Right lobe of liver (tissue), 4 donors: Measurements from ENCODE around the gene BSPRY.

Experiments used
- POLR2A ChIP-seq: fragments of 450-650 bp; IDR thresholded peaks from one replicate; pipeline ENCODE4 v1.6.1; 2017; ENCODE audit warnings: antibody characterized with exemption, mild to moderate bottlenecking
- TF ChIP-seq, protein P1 (sequence below), 4 donors: fragments of 200-600 bp in 3 of 4; fragments of 450-650 bp in 1 of 4; IDR thresholded peaks; one replicate each; pipeline versions ENCODE4 v1.5.1 to v1.8.0; 2016 to 2022; ENCODE audit warnings: antibody characterized with exemption in 4 of 4, mild to moderate bottlenecking in 2 of 4
- donor health status: DM: no; HTN: no; CAD: no.
- donor health status: DM: no; HTN: no; CAD: no.
- donor health status: DM: no; HTN: yes; CAD: no.

DNA sequence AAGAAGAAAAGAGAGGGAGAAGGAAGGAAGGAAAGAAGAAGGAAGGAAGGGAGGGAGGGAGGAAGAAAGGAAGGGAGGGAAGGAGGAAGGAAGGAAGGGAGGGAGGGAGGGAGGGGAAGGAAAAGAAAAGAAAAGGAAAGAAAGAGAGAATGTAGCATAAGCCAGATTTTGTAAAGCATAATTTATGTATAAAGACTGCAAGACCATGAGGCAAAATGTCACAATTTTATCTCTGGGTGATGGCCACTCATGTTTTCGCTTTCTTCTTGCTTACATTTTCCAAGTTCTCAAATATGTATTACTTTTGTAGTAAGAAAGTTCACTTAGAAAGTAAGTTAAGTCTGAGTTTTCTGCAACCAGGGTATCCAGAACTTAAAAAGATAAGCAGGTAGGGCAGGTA is 42.8 kb upstream of the BSPRY start:
- TF ChIP-seq, protein P1, sequence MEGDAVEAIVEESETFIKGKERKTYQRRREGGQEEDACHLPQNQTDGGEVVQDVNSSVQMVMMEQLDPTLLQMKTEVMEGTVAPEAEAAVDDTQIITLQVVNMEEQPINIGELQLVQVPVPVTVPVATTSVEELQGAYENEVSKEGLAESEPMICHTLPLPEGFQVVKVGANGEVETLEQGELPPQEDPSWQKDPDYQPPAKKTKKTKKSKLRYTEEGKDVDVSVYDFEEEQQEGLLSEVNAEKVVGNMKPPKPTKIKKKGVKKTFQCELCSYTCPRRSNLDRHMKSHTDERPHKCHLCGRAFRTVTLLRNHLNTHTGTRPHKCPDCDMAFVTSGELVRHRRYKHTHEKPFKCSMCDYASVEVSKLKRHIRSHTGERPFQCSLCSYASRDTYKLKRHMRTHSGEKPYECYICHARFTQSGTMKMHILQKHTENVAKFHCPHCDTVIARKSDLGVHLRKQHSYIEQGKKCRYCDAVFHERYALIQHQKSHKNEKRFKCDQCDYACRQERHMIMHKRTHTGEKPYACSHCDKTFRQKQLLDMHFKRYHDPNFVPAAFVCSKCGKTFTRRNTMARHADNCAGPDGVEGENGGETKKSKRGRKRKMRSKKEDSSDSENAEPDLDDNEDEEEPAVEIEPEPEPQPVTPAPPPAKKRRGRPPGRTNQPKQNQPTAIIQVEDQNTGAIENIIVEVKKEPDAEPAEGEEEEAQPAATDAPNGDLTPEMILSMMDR (IDR thresholded peaks at IDR 0.05), result no peak
- no peak for TF ChIP-seq POLR2A
